Mammary epithelial cell (primary cell): Measurements from ENCODE around the gene CCND1.

Experiments
- CTCF ChIP-seq, 2 donors: IDR thresholded peaks in 1 of 2; conservative IDR thresholded peaks in 1 of 2; 2 replicates each; pipeline ENCODE4 v1.5.1; 2011 to 2012; ENCODE audit warnings: inconsistent platforms in 2 of 2, low read length in 2 of 2, mild to moderate bottlenecking in 2 of 2, control low read depth in 1 of 2, low read depth in 1 of 2; ENCODE audit not compliant: insufficient read depth in 1 of 2; ENCODE audit errors: extremely low read depth in 1 of 2
- EZH2 ChIP-seq: IDR thresholded peaks from 2 replicates; pipeline ENCODE4 v1.6.1; 2012; ENCODE audit warnings: low read length, inconsistent platforms, borderline replicate concordance

GRCh38 chr11:69644962-69645675, 4.2 kb downstream of the CCND1 start:
- TF ChIP-seq CTCF (conservative IDR thresholded peaks at IDR 0.05 in 1 of 2, IDR thresholded peaks at IDR 0.05 in 1 of 2; ENCODE audit: extremely low read depth in 1 of 2, insufficient read depth in 1 of 2, low read depth in 1 of 2, low read length in 2 of 2) (no peak), EZH2 (no peak)
